ENCODE results near the gene NIPAL4.

GRCh38 chr5:157475432-157475831 lies 15.4 kb downstream of the NIPAL4 start:
- no peak for TF ChIP-seq CTCF (IDR thresholded peaks at IDR 0.05; ENCODE audit: borderline replicate concordance, extremely low read depth, low read length, poor library complexity, severe bottlenecking)
- TF ChIP-seq EZH2 (IDR thresholded peaks at IDR 0.05; ENCODE audit: borderline replicate concordance, low read depth, low read length, severe bottlenecking) = no peak

Data from DND-41 (cell line).